ENCODE data around the gene DEFB113. TPM values are rescaled to one million over a fixed set of nuclear protein-coding genes. Genes with fewer than 3 reads are reported as not detected.

DEFB113 gene
- total RNA-seq, 4 donors from 2014 or later: not detected

- TF ChIP-seq CTCF (IDR thresholded peaks at IDR 0.05): no peak
- ATAC-seq (ENCODE audit: low FRiP score) (no peak), DNase-seq (ENCODE audit: low spot score) (no peak)
These were observed 12.6 kb upstream of the DEFB113 start for GRCh38 chr6:49982046-49982445.

- ATAC-seq (ENCODE audit: low FRiP score): no peak
- TF ChIP-seq CTCF (IDR thresholded peaks at IDR 0.05): no peak
- DNase-seq (ENCODE audit: low spot score): no peak
These were observed 11.5 kb upstream of the DEFB113 start for GRCh38 chr6:49980898-49981297.

DNA sequence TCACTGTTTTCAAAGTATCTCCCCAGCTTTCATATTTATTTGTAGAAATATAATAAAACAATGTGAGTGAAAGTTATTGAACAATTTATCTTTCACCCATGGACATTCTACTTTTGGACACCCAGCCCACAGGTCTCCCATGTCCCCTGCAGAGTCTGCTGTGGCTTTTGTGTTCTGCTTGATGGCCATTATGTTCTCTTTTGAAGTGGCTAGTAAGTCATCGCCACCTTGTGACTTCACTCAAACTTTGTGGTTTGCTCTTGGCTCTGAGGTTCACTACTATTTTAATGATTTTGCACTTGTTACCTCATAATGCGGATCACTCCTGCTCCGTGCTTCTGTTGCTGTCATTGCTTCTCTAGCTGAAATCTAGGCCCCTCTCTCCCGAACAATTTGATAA lies 10.2 kb upstream of the DEFB113 start:
- no peak for TF ChIP-seq CTCF (IDR thresholded peaks at IDR 0.05)
- ATAC-seq (ENCODE audit: low FRiP score) (no peak), DNase-seq (ENCODE audit: low spot score) (no peak)

DNA sequence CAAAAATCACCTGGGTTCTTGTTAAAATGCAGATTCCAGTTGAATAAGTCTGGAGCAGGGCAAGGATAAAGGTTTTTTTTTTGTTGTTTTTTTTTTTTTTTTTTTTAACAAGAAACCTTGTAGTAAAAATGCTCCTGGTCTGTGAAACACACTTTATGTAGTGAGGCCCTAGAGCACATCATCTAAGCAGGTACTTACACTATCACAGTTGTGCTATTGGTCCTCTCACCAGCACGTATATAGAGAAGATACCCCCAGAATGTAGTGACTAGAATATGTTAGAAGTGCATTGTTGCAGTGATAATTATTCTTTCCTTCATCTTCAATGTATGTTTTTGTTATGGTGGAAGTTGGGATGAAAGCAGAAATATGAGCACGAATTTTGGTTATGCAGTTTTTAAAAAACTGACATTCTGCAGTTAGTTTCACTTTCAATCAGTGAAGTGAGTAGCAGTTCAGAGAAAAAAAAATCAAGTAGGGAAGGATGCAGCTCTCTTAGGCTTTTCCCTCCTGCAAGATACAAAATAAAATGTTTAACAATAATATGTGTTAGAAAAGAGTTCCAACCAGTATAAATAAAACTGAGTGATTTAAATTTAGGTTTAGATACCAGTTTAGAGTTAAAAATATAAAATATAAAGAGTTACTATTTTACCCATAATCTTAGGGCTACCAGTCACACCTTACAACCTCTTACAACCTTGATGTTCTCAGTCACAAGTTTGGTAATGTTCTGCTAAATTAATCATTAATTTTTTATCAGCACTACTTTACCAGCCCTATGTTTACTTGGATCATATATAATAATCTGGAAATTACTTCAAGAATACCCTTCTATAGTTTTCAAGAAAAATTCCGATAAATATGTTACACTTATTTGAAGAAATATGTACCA lies 9.2 kb upstream of the DEFB113 start:
- DNase-seq (ENCODE audit: low spot score) (no peak), ATAC-seq (ENCODE audit: low FRiP score) (no peak)
- TF ChIP-seq CTCF (IDR thresholded peaks at IDR 0.05): no peak

DNA sequence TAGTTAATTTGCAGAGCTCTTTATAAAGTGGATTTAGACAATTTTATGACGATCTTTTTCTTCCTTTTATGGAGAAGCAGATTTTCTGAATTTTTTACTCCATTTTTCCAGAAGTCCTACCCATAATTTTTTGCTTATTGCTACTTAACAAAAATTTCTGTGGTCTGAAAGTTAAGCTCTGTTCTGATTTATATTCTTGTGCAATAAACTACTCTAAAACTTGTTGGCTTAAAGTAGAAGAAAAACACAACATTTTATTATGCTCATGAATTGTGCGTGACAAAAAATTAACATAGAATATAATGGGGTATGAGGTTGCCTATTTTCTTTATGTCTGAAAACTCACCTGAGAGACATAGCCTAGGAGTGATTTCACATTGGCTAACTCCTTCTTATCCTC lies 2.6 kb downstream of the DEFB113 start:
- no peak for ATAC-seq (ENCODE audit: low FRiP score)
- DNase-seq (ENCODE audit: low spot score): no peak
- TF ChIP-seq CTCF (IDR thresholded peaks at IDR 0.05): no peak

DNA sequence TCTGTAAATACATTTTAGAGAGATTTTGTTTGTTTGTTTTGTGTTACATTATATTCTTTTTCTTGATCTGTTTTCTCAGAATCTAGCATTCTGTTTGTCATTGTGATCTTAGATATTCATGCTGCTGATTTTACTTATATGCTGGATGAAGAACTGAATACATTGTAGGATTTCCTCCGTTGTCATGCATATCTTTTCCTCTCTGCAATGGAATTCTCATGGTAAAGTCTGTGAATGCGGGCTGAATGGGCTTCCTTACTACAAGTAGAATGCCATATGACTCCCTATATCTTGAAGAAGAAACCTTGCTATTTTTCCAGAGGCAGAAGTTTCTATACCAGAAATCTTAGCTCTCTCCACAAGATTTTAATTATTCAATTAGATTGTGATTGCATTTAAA lies 3.1 kb downstream of the DEFB113 start:
- TF ChIP-seq CTCF (IDR thresholded peaks at IDR 0.05): no peak
- DNase-seq (ENCODE audit: low spot score) (no peak), ATAC-seq (ENCODE audit: low FRiP score) (no peak)

DNA sequence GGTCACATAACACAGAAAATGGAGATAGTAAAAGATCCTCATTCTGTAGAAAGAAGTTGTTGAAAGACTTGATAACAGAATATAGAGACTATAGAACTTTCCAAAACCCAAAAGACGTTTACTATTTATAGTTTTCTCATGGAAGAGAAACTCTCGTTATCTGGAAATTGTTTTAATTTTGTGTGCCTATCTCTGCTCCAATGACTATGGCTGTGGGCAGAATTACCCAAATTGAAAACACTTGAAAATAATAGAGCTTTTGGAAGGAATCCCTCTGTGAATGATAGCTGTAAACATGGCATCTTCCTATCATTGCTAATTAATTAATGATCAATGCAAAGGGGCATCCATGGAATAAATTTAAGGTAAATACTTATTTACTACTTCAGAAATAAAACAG lies 5.4 kb downstream of the DEFB113 start, which contains the start of gene DEFB114:
TSS of gene DEFB114 (minus strand) at position 101 of the 400 bp plus-strand sequence. CDS start at position 42, 59 bp downstream.
- no peak for TF ChIP-seq CTCF (IDR thresholded peaks at IDR 0.05)
- no peak for DNase-seq (ENCODE audit: low spot score)
- no peak for ATAC-seq (ENCODE audit: low FRiP score)
